ENCODE results near the gene LRCH4.

LRCH4 gene

DNA sequence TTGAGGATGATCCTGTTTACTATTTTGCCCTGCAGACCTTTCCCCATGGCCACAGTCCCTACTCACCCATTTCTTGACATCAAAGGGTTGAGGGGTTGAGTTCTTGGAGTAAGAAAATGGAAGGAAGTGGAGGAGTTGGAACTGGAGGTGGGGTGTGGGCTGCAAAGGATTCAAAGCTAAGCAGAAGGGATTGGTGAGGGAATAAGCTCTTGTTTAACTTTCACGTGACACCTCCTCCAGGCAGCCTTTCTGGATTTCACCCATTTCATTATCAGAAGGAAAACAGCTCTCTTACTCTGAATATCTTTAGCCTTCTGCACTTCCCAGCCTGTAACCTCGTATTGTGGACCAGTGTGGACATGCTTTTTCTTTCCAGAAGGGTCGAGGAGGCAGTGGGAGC is 40.1 kb upstream of the LRCH4 start:
- DNase-seq (ENCODE audit: extremely low read depth, low read depth) = no peak
- no peak for TF ChIP-seq CTCF (IDR thresholded peaks at IDR 0.05; ENCODE audit: low read depth, low read length)

GRCh38 chr7:100623951-100624824 is 38.3 kb upstream of the LRCH4 start:
- no peak for TF ChIP-seq CTCF (IDR thresholded peaks at IDR 0.05; ENCODE audit: low read depth, low read length)
- no peak for DNase-seq (ENCODE audit: extremely low read depth, low read depth)

DNA sequence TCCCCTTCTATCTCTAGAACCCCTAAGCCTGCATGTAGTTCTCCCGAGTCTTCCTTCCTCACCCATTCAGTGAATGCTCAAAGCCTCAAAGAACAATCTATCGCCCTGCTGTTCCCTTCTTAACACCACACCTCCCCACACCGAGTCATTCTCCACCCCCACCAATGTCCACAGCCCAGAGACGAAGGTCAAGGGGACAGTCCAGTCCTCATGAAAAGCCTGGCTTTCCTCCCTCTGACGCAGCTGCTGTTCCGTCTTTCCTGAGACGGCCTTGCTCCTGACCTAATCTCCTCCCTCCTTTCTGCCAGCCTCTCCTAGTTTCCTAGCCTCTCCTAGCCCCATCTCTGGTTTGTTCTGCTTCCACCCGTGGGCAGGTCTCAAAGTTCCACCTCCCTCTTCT is 35.6 kb upstream of the LRCH4 start:
- TF ChIP-seq CTCF (IDR thresholded peaks at IDR 0.05; ENCODE audit: low read depth, low read length) = no peak
- no peak for DNase-seq (ENCODE audit: extremely low read depth, low read depth)

DNA sequence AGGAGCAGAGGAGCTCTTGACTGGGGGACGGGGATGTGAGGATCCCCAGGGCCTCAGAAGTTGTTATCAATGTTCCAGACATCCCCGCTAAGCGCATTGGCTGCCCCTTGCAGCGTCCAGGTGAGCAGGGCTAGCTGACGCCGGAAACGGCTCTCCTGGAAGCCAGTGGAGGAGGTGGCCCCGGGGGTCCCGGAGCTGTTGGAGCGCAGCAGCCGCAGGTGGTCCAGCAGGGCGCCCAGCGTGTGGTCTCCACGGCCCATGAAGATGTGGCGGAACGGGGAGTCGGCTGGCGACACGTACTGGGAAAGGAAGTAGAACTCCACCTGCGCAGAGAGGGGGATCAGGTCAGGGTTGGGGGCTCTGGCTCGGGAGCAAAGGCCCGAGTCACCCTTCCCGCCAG is 34.9 kb upstream of the LRCH4 start:
- TF ChIP-seq CTCF (IDR thresholded peaks at IDR 0.05; ENCODE audit: low read depth, low read length) = no peak
- no peak for DNase-seq (ENCODE audit: extremely low read depth, low read depth)

GRCh38 chr7:100620239-100620638 is 34.3 kb upstream of the LRCH4 start:
- no peak for TF ChIP-seq CTCF (IDR thresholded peaks at IDR 0.05; ENCODE audit: low read depth, low read length)
- no peak for DNase-seq (ENCODE audit: extremely low read depth, low read depth)

DNA sequence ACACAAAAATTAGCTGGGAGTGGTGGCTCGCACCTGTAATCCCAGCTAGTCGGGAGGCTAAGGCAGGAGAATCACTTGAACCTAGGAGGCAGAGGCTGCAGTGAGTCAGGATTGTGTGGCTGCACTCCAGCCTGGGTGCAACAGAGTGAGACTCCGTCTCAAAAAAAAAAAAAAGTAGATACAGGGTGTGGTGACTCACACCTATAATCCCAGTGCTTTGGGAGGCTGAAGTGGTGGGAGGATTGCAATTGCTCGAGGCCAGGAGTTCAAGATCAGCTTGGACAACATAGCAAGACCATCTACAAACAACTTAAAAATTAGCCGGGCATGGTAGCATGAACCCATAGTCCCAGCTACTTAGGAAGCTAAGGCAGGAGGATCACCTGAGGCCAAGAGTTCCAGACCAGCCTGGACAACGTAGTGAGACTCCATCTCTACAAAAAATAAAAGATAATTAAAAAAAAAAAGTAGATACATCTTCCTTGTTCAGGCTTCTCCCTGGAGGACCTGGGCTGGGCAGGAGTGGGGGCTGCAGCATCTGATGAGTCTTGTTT is 28.5 kb upstream of the LRCH4 start:
- no peak for DNase-seq (ENCODE audit: extremely low read depth, low read depth)
- no peak for TF ChIP-seq CTCF (IDR thresholded peaks at IDR 0.05; ENCODE audit: low read depth, low read length)

- DNase-seq (ENCODE audit: extremely low read depth, low read depth) = no peak
- no peak for TF ChIP-seq CTCF (IDR thresholded peaks at IDR 0.05; ENCODE audit: low read depth, low read length)
These were observed 27.7 kb upstream of the LRCH4 start for GRCh38 chr7:100613412-100614175.

All from AG09319 (cell line).